GM18519 (cell line): ENCODE measurements around the gene MEIS2.

Experiments
- ATAC-seq: cut with Tn5 transposase; IDR thresholded peaks from one replicate; pipeline ENCODE4 v1.9.1; 2021; ENCODE audit warnings: mild to moderate bottlenecking, moderate library complexity; ENCODE audit not compliant: unreplicated experiment, low FRiP score

MEIS2 gene

DNA sequence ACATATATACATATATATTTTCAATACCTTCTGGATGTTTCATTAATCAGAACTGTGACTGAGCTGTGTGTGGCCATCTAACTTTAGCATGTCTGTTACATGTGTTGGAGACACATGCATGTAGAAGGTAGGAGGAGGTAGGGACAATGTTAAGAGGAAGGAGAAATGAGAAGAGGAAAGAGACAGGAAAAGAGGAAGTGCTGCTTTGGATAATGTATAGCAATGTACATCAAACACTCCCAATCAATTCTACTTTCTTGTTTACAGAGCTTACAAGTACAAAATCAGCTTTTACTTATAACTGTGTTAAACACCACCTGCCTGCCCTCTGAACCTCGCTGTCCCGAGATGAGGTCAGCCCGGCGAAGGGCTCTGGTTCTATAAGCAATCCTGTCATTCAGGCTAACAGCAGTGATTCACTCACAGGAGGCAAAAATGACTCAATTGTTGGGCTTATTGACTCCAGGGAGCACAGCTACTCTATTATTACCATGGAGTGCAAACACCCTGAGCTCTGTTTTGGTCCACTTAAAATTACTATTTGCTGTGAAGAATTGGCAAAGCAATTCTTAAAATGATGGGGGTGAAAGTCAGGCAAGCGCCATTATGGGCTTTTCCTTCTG, 188.9 kb downstream of the MEIS2 start:
- ATAC-seq = no peak

DNA sequence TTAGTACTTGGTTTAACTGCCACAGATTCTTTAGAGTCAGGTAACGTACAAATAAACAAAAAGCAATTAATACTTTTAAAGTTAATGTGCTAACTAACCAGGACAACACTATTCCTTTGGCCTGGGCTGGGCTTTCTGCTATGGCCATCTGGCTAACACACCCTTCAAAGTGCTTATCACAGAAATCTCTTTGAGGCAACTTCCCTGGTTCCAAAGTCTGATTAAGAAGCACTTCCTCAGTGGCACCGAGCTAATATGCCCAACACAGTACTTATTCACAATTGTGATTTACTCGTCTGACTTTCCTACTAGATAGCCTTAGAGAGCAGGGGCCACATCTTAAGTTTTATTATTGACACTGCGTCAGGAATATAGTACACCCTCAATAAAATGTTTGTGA, 191.4 kb downstream of the MEIS2 start:
- ATAC-seq = no peak

DNA sequence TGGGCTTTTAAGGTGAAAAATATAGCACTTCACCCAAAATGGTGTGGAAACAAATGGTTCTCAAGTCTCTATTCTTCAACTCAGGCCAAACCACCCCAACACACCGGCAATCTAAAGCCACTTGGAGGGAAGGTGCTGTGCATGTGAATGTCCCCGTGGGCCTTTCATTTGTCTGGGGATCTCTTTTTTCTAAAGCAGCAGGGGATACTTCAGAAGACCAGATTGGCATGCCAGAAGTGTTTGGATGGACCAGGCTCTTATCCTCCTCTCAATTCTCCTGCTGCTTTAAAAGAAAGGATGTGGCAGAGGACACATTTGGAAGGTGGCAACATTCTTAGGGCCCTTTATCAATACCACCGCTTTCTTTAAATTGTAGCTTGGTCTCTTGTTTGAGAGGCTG, 193.1 kb downstream of the MEIS2 start:
- ATAC-seq = no peak

DNA sequence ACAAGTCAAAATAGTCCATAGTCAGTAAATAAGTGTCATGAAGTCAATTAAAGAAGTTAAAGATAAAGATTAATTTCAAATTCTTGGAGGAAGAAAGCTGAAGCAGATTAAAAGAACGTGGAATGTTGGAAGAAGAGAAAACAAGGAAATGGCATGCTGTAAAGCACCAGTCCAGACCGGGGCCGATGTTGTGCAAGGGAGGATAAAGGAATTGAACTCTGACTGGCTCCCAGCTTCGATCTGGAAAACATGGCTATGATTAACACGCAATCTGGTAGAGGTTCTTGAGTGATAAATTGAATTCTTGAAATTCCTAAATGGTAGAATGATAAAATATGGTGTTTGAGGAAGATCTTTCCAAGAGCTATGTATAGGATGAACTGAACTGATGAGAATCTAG, 194.4 kb downstream of the MEIS2 start:
- no peak for ATAC-seq

DNA sequence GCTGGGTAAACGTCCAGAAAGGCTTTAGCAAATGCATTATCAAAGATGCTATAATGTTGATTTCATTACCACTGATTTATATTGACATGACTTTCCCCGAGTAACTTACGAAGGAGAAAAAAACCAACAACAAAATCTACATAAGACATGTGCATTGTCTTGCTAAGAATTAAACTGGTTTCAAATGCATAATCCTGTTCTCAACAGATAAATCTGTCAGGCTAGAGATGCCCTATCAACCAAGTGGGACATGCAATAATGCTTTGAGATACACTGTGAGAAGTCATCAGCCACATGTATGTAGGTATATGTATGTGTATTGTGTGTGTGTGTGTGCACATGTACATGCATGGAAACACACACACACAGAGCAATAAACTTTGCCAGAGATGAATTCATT, 195.6 kb downstream of the MEIS2 start:
- no peak for ATAC-seq

DNA sequence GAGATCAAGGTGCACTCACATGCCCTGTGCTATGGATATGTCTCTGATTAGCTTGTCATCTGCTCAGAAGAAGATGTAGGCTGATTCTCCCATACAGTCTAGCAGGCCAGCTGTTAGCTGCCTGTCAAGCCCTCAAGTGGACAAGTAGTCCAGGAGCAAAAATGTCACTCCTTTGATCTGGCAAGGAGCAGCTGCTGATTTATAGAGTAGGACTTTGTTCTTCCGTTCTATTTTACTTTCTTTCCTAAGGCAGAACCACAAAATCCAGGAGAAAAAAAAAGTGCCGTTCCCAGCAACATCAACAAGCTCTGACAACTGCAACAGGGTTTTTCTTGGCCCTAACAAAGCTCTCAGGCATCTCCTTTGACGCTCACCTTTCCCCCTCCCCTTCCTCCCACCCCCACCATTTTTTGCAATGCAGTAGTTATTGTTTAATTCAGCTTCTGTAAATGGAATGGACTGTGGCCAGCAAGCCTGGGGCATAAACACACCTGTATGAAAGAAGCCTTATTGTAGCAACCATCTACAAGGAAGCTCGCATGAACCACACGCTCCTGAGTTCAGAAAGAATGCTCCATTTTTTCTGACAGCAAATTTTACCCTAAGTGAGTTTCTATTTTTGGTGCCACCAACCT, 196.3 kb downstream of the MEIS2 start:
- ATAC-seq = no peak

DNA sequence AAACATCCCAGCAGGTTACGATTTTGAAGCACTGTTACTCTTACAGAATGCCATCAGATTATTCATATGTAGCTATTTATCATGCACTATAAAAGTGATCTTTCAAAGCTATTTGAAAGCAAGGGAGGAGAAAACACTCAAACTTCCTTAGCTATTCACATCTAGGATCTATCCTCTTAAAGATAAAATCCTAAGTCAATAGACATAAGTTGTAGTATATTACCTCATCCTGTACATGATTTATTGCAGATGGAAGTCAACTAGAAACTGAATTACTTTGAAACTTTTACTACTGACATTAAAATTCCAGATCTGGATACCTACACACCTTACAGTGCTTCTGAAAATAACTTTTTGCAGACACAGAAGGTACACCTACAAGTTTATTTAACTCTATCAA, 197.2 kb downstream of the MEIS2 start:
- ATAC-seq = no peak

DNA sequence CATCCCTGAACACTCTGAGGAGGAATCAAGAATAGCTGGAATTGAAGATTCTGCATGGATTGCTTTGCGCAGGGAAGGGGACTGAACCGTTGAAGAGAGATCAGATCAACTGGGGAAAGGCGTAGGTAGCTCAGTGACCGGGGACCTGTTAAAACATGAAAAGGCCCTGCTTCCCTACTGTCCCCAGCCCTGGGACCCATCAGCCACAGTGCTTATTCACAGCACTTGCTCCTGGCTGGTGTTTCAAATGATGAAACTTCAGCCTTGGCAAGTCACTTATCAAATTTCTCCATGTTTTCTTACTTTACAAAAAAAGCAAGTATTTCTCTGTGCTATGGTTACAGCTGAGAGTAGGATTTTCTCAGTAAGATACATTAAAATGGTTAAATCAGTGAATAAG, 199.3 kb downstream of the MEIS2 start:
- ATAC-seq = no peak

DNA sequence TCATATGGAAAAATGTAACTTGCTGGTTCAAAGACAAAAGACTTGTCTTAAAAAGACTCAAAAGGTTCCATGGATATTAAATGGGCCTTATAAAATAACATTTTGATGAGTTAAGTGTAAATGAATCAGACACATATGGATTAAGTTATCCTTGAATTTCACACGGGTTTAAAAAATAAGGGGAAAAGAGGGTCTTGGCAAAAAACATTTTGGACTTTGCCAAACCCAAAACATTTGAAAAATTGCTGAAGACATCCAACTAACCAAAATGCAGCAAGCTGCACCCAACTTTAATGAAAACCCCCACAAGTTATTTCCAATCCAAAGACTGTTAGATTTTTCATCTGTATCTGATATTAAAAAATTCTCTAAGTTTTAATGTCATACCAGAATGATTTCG, 200.7 kb downstream of the MEIS2 start:
- ATAC-seq = no peak

DNA sequence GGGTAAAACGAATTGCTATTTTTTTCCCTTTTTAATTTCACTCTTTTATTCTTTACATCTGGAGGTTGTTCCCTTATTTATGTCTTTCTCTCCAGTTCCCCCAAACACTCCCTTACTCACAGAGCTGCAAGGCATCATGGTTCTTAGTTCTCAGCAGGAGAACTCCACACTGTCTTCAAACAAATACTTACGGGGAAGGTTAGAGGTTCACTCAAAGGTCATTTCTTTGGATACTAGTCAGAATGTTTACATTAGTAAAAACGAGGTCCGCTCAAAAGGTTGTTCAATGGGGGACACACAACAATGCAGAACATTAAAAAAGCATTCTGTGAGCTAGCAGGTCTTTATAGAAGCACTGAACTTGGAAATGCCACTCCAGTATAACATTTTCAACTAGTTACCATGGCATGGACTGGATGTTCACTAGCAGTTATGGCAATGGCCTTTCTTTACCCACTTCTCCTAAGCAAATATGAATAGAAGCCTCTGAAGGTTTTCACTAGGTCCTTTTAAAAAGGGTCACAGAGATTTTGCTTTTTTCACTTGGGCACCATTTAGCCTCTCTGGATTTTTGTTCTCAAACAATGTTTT, 201.7 kb downstream of the MEIS2 start:
- ATAC-seq = no peak

DNA sequence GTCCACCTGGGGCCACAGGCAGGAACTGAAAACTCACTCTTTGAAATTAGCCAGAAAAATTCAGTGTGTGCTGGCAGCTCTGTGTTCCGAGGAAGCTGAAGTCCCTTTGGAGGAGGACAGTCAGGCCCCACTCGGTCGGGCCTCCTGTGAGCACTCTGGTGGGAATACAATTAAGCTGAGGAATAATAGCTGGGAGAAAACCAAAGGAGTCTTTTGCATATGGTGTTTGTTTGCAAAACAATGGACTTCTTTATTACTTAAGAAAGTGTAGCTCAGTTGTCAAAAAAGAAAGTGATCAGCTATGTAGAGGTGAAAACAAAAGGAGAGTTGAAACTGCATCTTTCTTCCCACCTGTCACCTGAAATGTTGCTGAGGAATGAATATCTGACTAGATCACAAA, 202.5 kb downstream of the MEIS2 start:
- ATAC-seq = no peak

DNA sequence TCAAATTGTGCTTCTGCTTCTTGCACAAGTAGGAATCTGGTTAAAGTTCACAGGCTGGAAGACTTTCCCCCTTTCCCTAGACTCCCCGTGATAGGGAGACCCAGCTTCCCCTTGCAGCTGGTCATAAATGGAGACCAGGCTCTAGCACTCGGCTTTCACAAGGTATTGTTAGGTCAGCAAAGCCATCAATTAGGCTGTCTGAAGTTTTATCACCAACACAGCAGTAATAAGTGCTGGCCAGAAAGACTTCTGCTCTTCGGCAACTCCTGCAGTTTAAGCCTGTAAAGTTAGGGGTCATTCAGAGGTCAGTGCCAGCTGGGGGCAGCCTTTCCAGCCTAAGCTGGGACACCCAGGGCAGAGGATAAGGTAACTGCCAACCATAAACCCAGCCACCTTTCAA, 203.4 kb downstream of the MEIS2 start:
- ATAC-seq = no peak

DNA sequence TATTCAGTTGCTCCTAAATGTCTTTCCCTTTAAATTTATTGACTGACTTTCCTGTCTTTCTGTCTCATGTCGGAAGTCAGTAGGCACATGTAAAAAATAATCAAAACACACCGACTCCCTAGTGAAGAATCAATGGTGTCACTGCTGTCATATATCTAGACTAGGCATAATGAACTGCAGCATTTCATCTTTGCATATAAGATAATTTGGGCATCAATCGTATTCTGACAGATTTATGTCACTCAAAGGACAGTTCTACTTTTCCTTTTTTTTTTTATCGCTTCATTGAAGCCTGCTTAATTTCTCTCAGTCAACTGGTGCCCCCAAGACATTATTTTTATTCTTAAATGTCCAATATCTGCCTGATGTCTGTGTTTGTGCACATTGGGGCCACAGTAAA, 206.3 kb downstream of the MEIS2 start:
- no peak for ATAC-seq

DNA sequence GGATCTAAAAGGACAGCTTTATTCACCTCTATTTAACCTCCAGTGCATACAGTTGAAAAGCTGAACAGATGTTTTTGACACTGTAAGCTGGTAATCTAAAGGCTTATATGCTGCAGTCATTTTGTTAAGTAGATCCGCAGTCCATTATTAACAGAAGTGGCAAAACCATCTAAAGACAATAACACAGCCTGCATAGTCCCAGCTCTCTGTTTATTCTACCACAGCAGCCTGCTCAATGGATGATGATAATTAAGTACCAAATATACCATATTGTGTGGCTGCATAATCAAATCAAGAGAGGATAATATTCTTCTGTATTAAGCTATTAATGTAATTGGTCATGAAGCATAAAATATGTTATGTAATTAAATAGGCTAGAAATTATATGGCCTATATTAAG, 207.1 kb downstream of the MEIS2 start:
- ATAC-seq = no peak

DNA sequence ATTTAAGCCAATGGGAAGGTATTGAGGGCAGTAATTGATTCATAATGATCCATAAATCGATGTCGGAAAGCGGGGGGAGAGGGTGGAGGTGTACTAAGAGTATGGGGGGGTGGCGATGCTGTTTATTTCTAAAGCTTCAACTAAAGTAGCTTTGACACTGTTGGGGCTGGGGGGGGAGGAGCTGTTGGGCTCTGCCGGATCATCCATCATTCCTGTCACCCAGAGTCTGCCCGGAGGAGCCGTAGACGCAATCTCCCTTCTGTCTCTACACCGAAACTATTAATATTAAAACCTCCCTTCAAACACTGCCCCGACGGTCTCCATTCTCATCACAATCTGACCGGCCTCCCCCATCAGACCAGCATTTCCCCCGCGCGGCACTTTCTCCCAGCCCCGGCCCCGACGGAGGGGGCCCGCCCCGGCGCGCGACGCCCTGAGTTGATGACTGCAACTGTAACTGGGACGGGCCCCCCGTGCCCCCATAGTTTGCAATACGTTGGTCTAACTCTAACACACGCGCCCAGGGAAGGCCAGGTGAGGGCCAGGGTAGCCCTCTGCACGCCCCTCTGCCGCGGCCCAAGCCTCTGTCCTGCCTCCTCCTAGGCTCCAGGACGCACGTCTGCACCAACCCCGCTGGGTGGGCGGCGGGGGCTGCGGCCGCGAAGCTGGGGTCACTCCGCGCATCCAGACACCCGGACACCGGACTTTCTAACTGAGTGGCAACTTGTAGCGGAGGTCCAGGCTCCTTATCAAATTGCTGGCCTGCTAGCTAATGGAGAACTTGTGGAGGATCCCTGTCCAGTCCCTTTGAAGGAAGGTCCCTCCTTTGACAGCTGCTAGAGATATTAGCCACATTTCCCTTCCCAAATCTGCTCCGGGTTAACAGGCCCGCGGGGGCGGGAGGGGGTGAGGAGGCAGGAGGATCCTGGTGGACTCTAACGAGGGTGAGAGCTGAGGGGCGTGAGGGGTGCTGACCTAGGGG, 212.0 kb downstream of the MEIS2 start:
- ATAC-seq = no peak

DNA sequence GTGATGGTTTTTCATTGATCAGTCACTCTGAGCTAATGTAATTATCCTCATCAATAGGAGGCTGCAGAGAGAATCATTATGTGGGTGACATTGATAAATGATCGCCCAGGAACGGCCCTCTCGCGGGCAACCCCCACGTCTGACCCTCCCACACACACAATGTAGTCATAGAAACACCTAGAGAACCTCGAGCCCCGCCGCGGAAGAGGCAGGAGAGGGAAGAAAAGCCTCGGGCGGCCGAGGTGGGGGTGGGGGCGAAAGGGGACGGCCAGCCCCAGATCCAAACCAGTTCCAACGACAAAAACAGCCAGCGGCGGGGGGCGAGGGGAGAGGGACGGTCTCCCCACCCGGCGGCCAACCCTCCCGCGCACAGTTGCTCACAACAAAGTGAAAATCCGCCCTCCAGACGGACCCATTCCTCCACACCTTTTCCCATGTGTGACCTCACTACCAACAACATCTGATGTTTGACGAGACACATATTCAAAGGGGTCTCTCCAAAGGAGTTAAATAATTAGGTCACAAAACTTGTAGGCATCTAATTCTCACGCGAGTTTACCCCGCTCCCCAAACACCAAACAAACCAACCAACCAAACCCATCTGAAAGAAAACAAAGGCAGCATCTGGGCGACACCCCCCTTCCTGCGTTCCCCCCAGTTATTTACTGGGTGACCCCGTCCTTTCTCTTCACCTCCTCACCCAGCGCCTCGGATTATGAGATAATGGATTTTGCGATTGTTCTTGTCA, 213.0 kb downstream of the MEIS2 start:
- ATAC-seq = no peak

DNA sequence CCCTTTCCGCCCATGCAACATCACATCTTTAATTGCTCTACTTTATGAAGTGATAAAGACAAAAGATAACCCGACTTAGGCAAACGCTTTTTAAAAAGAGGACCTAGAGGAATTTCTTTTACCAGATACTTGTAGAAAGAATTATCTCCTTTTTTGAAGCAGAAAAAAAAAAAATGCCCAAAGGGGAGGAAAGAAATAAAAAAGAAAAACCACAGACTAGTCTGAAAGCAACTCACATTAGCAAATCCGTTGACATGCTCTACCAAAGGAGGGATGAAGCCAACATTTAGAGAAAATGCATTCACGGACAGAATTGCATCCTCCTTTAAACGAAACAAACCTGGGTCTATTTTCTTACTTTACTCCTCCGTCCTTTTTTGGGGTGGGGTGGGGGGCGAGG, 213.6 kb downstream of the MEIS2 start:
- no peak for ATAC-seq

DNA sequence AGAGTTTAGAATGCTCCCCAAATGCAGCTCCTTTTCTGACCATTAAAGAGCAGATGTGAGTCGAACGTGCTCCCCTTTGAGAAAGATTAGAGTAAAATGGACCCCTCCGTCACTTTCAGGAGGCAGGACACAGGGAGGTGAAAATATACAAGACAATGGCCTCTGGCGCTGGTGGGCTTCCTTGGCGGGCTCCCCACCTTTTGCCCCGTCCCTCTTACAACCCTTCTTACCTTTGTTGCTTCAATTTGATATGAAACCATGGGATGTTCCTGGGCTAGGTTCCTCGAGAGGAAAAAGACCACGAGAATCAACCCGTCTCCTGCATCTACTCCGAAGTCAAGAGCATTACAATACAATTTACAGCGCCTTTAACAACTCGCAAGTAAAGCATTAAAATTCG, 214.2 kb downstream of the MEIS2 start:
- no peak for ATAC-seq

DNA sequence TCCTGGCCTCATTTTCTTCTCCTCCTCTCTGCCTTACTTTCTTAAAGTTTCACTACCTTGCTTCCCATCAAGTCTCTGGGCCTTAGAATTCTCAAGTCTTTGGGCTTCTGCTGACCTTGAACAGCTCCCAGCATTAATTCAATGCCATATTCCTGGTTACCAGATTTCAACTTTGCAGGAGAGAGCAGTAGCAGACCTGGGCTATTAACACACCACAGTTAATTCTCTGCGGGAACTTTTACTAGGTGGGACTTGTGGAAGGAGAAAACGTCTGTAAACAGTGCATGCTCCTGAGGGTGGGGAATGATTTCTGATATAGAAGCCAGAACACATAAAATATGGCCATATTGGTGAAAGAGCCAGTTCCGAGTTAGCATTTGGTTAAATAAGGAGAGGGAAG, 214.6 kb downstream of the MEIS2 start:
- no peak for ATAC-seq

DNA sequence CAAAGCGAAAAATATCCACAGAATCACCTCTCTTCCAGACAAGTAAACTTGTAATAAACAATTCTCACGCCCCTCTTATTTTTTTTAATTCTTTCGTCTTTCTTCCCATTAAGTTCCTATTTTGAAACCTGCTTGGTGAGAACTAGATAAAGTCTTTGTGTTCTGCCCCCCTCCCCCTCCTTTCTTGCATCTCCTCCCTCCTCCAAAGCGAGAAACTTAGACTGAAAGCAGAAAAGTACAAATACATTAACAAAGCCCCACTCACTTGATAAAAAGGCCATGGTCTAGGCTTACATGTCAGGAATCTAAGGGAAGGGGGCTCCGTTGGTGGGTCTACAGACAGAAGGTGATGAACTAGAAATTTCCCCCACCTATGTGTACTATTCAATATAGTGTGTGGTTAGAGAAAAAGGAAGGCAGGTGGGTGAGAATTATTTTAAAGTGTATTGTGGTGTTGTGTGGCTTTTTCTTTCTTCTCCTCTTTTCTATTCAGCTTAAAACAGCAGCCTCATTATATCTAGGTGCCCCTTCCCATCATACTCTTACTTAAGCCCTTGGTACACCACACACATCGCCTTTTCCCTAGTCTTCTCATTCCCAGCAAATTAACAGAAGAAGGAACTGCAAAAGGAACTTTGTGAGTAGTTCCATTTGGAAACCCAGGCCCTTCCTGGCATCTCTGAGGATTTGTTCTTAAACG, 215.3 kb downstream of the MEIS2 start:
- no peak for ATAC-seq
